GM12878 (cell line): Measurements from ENCODE around the gene PROZ. TPM values are rescaled to one million over a fixed set of nuclear protein-coding genes. Genes with fewer than 3 reads are reported as not detected.

Experiments
- ATAC-seq: fragments of 200-7000 bp; cut with Tn5 transposase; 3 replicates; pipeline ENCODE4 v1.9.1; 2020; ENCODE audit warnings: mild to moderate bottlenecking, moderate library complexity
- BruUV-seq: library from RNA; stranded (reverse); fragments of 400-500 nt; replicated peaks from 2 replicates; lab custom pipeline; 2021; lab: Mats Ljungman, UMichigan
- CTCF ChIA-PET: fragments of 300-600 bp; sonication (Branson Sonifier 250); formaldehyde crosslinking; extraction: SDS; loops from one replicate; lab custom pipeline; 2021; ENCODE audit warnings: inconsistent platforms; lab: Yijun Ruan, JAX
- POLR2A ChIA-PET: fragments of 350-600 bp; formaldehyde crosslinking; extraction: SDS; loops from one replicate; lab custom pipeline; 2021; ENCODE audit warnings: inconsistent platforms; lab: Charles Lee
- RAD21 ChIA-PET: fragments of 300-600 bp; sonication (Branson Sonifier 250); formaldehyde crosslinking; loops from one replicate; lab custom pipeline; 2023; ENCODE audit warnings: antibody characterized with exemption; ENCODE audit not compliant: unreplicated experiment; lab: Charles Lee
- SMC1A ChIA-PET: fragments of 300-600 bp; sonication (Branson Sonifier 250); formaldehyde crosslinking; loops from one replicate; lab custom pipeline; 2023; ENCODE audit not compliant: unreplicated experiment, uncharacterized antibody; lab: Charles Lee
- DNase-seq: peaks from one replicate; pipeline ENCODE4 v3.0.0-alpha.2; 2011; ENCODE audit warnings: low read depth, low spot score
- FAIRE-seq: peaks from 3 replicates; lab custom pipeline; 2011; peaks lifted over from hg19 to GRCh38; lab: Jason Lieb, UNC
- H2AFZ ChIP-seq: 2 replicates; pipeline ENCODE4 v1.6.0; 2011; ENCODE audit warnings: low read depth, low read length, control low read depth; ENCODE audit not compliant: control insufficient read depth
- H3K27ac ChIP-seq: 2 replicates; pipeline ENCODE4 v1.5.1; 2011; ENCODE audit warnings: control low read depth; ENCODE audit not compliant: control insufficient read depth, insufficient read depth
- H3K27me3 ChIP-seq, 2 experiments: replicated peaks in 1 of 2; 2 replicates each; pipeline versions ENCODE4 v1.6.0 to v1.6.1; 2011; ENCODE audit warnings: low read length in 1 of 2; ENCODE audit not compliant: control insufficient read depth in 2 of 2, insufficient read depth in 2 of 2
- H3K36me3 ChIP-seq, 2 experiments: 2 replicates each; pipeline ENCODE4 v1.5.1; 2011; ENCODE audit warnings: low read length in 1 of 2; ENCODE audit not compliant: control insufficient read depth in 2 of 2, insufficient read depth in 2 of 2
- H3K4me1 ChIP-seq: 2 replicates; pipeline ENCODE4 v1.6.1; 2011; ENCODE audit warnings: mild to moderate bottlenecking, low read length, moderate library complexity, mixed read lengths; ENCODE audit not compliant: control insufficient read depth, insufficient read depth
- H3K4me2 ChIP-seq: 2 replicates; pipeline ENCODE4 v1.6.0; 2011; ENCODE audit warnings: control low read depth; ENCODE audit not compliant: control insufficient read depth, insufficient read depth
- H3K4me3 ChIP-seq: fragments of 200-600 bp; sonication (generic); 2 replicates; pipeline ENCODE4 v1.5.1; 2016
- H3K79me2 ChIP-seq: 2 replicates; pipeline ENCODE4 v1.6.0; 2011; ENCODE audit warnings: low read length; ENCODE audit not compliant: control insufficient read depth, insufficient read depth
- H3K9ac ChIP-seq: 2 replicates; pipeline ENCODE4 v1.8.0; 2011; ENCODE audit warnings: low read length, control low read depth, mixed read lengths; ENCODE audit not compliant: control insufficient read depth, insufficient read depth
- H3K9me3 ChIP-seq: replicated peaks from 3 replicates; pipeline ENCODE4 v1.5.1; 2011; ENCODE audit warnings: mild to moderate bottlenecking, low read length; ENCODE audit not compliant: control insufficient read depth, insufficient read depth
- H4K20me1 ChIP-seq: 2 replicates; pipeline ENCODE4 v1.6.0; 2011; ENCODE audit not compliant: control insufficient read depth, insufficient read depth
- BCL11A ChIP-seq: IDR thresholded peaks from 2 replicates; pipeline ENCODE4 v1.6.1; 2011; ENCODE audit warnings: low read depth, low read length
- BHLHE40 ChIP-seq, 2 experiments: fragments of 450-650 bp in 1 of 2; IDR thresholded peaks; 2 replicates each; pipeline ENCODE4 v1.6.1; 2011 to 2017; ENCODE audit warnings: low read depth in 2 of 2, borderline replicate concordance in 1 of 2, improper control_type of control experiment in 1 of 2, low read length in 1 of 2, mild to moderate bottlenecking in 1 of 2
- CREM ChIP-seq: IDR thresholded peaks from 2 replicates; pipeline ENCODE4 v1.6.1; 2014; ENCODE audit warnings: antibody characterized with exemption, low read depth
- FOXK2 ChIP-seq: fragments of 450-650 bp; IDR thresholded peaks from 2 replicates; pipeline ENCODE4 v1.6.1; 2017; ENCODE audit warnings: mild to moderate bottlenecking, moderate library complexity
- JUNB ChIP-seq: IDR thresholded peaks from 2 replicates; pipeline ENCODE4 v1.6.1; 2016; ENCODE audit warnings: antibody characterized with exemption, mild to moderate bottlenecking
- NFYB ChIP-seq: IDR thresholded peaks from 2 replicates; pipeline ENCODE4 v1.6.1; 2011; ENCODE audit warnings: low read depth, mild to moderate bottlenecking, low read length, improper control_type of control experiment, moderate library complexity; ENCODE audit not compliant: insufficient read depth
- POLR2AphosphoS2 ChIP-seq: IDR thresholded peaks from 2 replicates; pipeline ENCODE4 v1.6.1; 2011; ENCODE audit warnings: low read depth, mild to moderate bottlenecking, low read length, improper control_type of control experiment, moderate library complexity
- POLR2AphosphoS5 ChIP-seq: IDR thresholded peaks from 2 replicates; pipeline ENCODE4 v1.6.1; 2011; ENCODE audit warnings: mild to moderate bottlenecking, low read length, inconsistent platforms
- RB1 ChIP-seq: fragments of 450-650 bp; formaldehyde crosslinking; IDR thresholded peaks from 2 replicates; pipeline ENCODE4 v1.6.1; 2017; ENCODE audit warnings: mild to moderate bottlenecking, borderline replicate concordance
- ZBTB40 ChIP-seq: fragments of 450-650 bp; IDR thresholded peaks from 2 replicates; pipeline ENCODE4 v1.6.1; 2016; ENCODE audit warnings: mild to moderate bottlenecking, moderate library complexity, borderline replicate concordance
- WGBS: methylation state at CpG from one replicate; pipeline ENCODE4 v1.1.6; 2016; ENCODE audit warnings: low lambda C conversion rate; ENCODE audit not compliant: insufficient replicate concordance, insufficient coverage; ENCODE audit errors: missing lambda C conversion rate; 5-methylcytosine and 5-hydroxymethylcytosine counted together
- in situ Hi-C: fragments of 300-500 bp; cut with MboI; formaldehyde crosslinking; loops from 9 replicates; pipeline ENCODE4 v1.14.3; 2018; ENCODE audit warnings: mixed read lengths
- intact Hi-C: fragments of 100-400 bp; cut with micrococcal nuclease; formaldehyde crosslinking; loops from one replicate; pipeline ENCODE4 v1.14.2; 2022; ENCODE audit not compliant: unreplicated experiment
- polyA plus RNA-seq, 11 experiments: library from polyadenylated mRNA; depleted of rRNA in 4 of 11; unstranded in 6 of 11; stranded (reverse) in 5 of 11; fragments of >200 nt; fragmentation: Nextera tagmentation in 4 of 11; fragmentation: Illumina TruSeq in 1 of 11; extraction: Ambion mirVana in 4 of 11; extraction: Trizol in 1 of 11; gene quantifications; 1 replicate in 1 of 11; 2 replicates in 10 of 11; pipeline versions ENCODE4 v1.2.1 to v1.2.3, GENCODE V29; 2011 to 2016; ENCODE audit warnings: inconsistent platforms in 2 of 11, missing spikeins in 2 of 11, low read depth in 1 of 11
- total RNA-seq, 4 experiments: library from RNA; depleted of rRNA in 3 of 4; stranded (reverse); fragments of >200 nt in 3 of 4; fragmentation: Illumina TruSeq in 1 of 4; extraction: Trizol in 1 of 4; gene quantifications; 2 replicates each; pipeline versions ENCODE4 v1.2.1 to v1.2.3, GENCODE V29; 2013 to 2021

PROZ gene
- total and polyA plus RNA-seq, 10 of the 15 experiments (the other 5 are each of a cell fraction or from before 2014, with no cell fraction given), result 0.07 to 0.24 (median 0.21) TPM; not detected in 7

DNA sequence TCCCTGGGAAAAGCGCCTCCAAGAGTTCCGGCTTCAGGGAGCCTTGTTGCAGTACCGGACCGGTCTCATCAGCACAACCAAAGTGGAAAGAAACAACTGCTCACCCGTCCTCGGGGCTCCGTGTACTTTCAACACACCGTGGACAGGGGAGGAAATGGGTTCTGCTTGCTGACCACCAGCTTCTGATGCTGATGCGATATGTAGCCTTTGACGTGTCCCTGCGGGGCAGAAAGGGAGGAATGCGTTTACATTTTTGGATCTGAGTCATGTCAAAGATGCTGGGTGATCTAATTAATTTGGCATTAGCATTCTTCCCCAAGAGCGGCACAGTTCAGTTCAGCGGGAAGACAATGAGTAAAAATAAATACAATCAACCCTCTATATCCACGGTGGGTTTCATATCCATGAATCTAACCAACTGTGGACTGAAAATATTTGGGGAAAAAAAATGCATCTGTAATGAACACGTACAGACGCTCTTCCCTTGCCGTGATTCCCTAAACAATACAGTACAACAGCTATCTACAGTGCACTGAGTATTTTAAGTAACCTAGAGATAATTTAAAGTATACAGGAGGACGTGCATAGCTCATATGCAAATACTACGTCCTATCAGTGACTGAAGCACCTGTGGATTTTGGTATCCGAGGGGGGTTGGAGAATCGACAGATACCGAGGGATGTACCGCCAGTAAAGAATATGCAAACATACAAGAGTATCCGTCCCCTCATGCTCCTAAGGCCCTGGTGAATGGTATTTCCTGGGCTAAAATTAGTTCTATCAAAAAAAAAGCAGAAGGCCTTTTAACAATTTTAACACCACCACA, 19.8 kb downstream of the PROZ start (continued):
- TF ChIP-seq ZBTB40 (no peak), RB1 (no peak)

DNA sequence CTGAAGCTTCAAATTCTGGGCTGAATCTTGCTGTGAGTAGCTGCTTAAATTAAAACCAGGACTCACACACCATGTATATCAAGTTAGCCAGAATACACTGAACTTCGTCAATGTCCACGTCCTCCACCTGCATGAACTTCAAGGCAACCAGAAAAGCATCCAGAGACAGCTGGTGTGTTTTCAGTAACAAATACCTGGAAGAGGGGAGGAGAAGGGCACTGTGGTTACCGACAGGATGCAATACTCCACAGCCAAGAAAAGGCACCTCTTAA, 20.4 kb downstream of the PROZ start:
- H3K79me2 ChIP-seq, result no peaks in the 10 kb centered on the region
- H3K36me3 ChIP-seq, result peaks cover 24 to 37% of the 10 kb centered on the region in 2 experiments
- SMC1A ChIA-PET, result interaction anchor here (0.6 to 1.0 kb wide), 3 partner anchors 10 to 16 kb away, joined by 3 to 4 read pairs (median 3); no protein-coding TSS in a partner anchor
- no peak overlapping the region for H3K27ac ChIP-seq
- in situ Hi-C loops, result no loop called here
- DNase-seq (no peak), FAIRE-seq (no peak), ATAC-seq (no peak)
- BruUV-seq, result no TSS peak
- no peak overlapping the region for H3K9ac ChIP-seq
- CTCF ChIA-PET, result interaction anchor here (0.7 kb wide), 1 partner anchor 325 kb away, joined by 4 read pairs; no protein-coding TSS in a partner anchor
- RAD21 ChIA-PET, result no interaction called here
- no peaks in the 10 kb centered on the region for H4K20me1 ChIP-seq
- intact Hi-C loops, result no loop called here
- no peak overlapping the region for H3K4me3 ChIP-seq
- POLR2A ChIA-PET, result no interaction called here
- no peaks in the 10 kb centered on the region; the same call in 2 of the 3 replicates for H3K9me3 ChIP-seq
- WGBS, result 86% methylated on average over 3 of the region's 3 CpGs
- no peaks in the 10 kb centered on the region for H3K27me3 ChIP-seq
- no peaks in the 10 kb centered on the region for H3K4me1 ChIP-seq
- no peak overlapping the region for H3K4me2 ChIP-seq
- H2AFZ ChIP-seq, result no peak overlapping the region
- TF ChIP-seq NFYB (no peak), POLR2AphosphoS2 (no peak), BHLHE40 (IDR thresholded peaks at IDR 0.05; ENCODE audit: borderline replicate concordance in 1 of 2, low read depth in 2 of 2, low read length in 1 of 2) (no peak), BCL11A (no peak), FOXK2 (no peak), CREM (no peak), JUNB (no peak), POLR2AphosphoS5 (no peak)
